K562 (cell line): ENCODE data around the gene VIPR2. TPM values are rescaled to one million over a fixed set of nuclear protein-coding genes. Genes with fewer than 3 reads are reported as not detected.

ENCODE experiments used
- ARID1B ChIP-seq: fragments of 450-650 bp; IDR thresholded peaks from 2 replicates; pipeline ENCODE4 v1.6.1; 2016; ENCODE audit warnings: antibody characterized with exemption, mild to moderate bottlenecking, inconsistent platforms
- BHLHE40 ChIP-seq: IDR thresholded peaks from 2 replicates; pipeline ENCODE4 v1.6.1; 2011; ENCODE audit warnings: low read length, improper control_type of control experiment
- ELF1 ChIP-seq: fragments of 200-800 bp; sonication (Bioruptor generic); IDR thresholded peaks from 2 replicates; pipeline ENCODE4 v1.6.1; 2016; ENCODE audit warnings: missing genetic modification characterization, missing compliant biosample characterization
- HNRNPL ChIP-seq: fragments of 200-400 bp; formaldehyde crosslinking; IDR thresholded peaks from 2 replicates; pipeline ENCODE4 v1.6.1; 2017; ENCODE audit warnings: low read depth, mild to moderate bottlenecking, low read length
- MAFF ChIP-seq: IDR thresholded peaks from 2 replicates; pipeline ENCODE4 v1.6.1; 2012; ENCODE audit warnings: low read length, improper control_type of control experiment
- ZFP1 ChIP-seq: fragments of 450-650 bp; formaldehyde crosslinking; IDR thresholded peaks from 2 replicates; pipeline ENCODE4 v1.4.0; 2020; ENCODE audit warnings: mild to moderate bottlenecking, mixed read lengths
- ZNF277 ChIP-seq: fragments of 250-450 bp; sonication (Bioruptor Pico); IDR thresholded peaks from 2 replicates; pipeline ENCODE4 v1.8.0; 2022; ENCODE audit warnings: inconsistent platforms, mild to moderate bottlenecking, moderate library complexity, borderline replicate concordance
- polyA plus RNA-seq, 8 experiments: library from polyadenylated mRNA; depleted of rRNA in 4 of 8; stranded (reverse) in 5 of 8; unstranded in 3 of 8; fragments of >200 nt; fragmentation: Nextera tagmentation in 2 of 8; fragmentation: Illumina TruSeq in 1 of 8; extraction: Ambion mirVana in 2 of 8; extraction: Trizol in 1 of 8; gene quantifications; 2 replicates each; pipeline versions ENCODE4 v1.2.1 to v1.2.3, GENCODE V29; 2011 to 2014; ENCODE audit warnings: inconsistent platforms in 1 of 8, missing spikeins in 1 of 8
- total RNA-seq, 7 experiments: library from RNA; depleted of rRNA in 6 of 7; stranded (reverse); fragments of >200 nt in 6 of 7; fragmentation: Illumina TruSeq in 2 of 7; extraction: Trizol in 2 of 7; gene quantifications; 2 replicates each; pipeline versions ENCODE4 v1.2.1 to v1.2.3, GENCODE V29; 2011 to 2021; ENCODE audit warnings: low replicate concordance in 1 of 7
- TF ChIP-seq, protein P1 (sequence below): fragments of 150-350 bp; conservative IDR thresholded peaks from 2 replicates; pipeline ENCODE4 v1.6.1; 2014; ENCODE audit warnings: low read length

The VIPR2 gene
- total and polyA plus RNA-seq, 9 of the 15 experiments (the other 6 are each of a cell fraction or from before 2014, with no cell fraction given) = 0.04 TPM; not detected in 8

DNA sequence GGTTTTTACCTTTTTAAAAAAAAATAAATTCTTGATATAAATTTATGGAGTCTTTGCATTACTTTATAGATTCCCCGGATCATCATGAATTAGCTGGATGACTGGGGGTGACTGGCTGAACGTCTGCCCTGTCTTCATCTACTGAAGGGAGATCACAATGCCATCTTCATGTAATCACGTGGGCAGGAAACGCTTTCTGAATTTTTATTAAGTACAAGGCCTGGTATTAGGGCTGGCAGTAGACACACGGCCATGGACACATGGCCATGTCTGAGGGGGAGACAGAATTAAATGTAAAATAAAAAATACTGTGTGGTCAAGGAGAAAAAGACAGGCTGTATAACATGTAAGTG is 111.2 kb downstream of the VIPR2 start (continued):
- no peak for TF ChIP-seq ZNF277 (CRISPR knock-in tag)
- TF ChIP-seq ARID1B = no peak
- TF ChIP-seq HNRNPL = no peak
- TF ChIP-seq, protein P1, sequence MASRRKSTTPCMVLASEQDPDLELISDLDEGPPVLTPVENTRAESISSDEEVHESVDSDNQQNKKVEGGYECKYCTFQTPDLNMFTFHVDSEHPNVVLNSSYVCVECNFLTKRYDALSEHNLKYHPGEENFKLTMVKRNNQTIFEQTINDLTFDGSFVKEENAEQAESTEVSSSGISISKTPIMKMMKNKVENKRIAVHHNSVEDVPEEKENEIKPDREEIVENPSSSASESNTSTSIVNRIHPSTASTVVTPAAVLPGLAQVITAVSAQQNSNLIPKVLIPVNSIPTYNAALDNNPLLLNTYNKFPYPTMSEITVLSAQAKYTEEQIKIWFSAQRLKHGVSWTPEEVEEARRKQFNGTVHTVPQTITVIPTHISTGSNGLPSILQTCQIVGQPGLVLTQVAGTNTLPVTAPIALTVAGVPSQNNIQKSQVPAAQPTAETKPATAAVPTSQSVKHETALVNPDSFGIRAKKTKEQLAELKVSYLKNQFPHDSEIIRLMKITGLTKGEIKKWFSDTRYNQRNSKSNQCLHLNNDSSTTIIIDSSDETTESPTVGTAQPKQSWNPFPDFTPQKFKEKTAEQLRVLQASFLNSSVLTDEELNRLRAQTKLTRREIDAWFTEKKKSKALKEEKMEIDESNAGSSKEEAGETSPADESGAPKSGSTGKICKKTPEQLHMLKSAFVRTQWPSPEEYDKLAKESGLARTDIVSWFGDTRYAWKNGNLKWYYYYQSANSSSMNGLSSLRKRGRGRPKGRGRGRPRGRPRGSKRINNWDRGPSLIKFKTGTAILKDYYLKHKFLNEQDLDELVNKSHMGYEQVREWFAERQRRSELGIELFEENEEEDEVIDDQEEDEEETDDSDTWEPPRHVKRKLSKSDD = no peak
- no peak for TF ChIP-seq ZFP1
- no peak for TF ChIP-seq MAFF
- no peak for TF ChIP-seq ELF1 (tag)
- no peak for TF ChIP-seq BHLHE40
